Left ventricle myocardium inferior (tissue), 1 donor: ENCODE results near the gene PDE11A. TPM values are rescaled to one million over a fixed set of nuclear protein-coding genes. Genes with fewer than 3 reads are reported as not detected.

Source experiments
- DNase-seq: peaks from one replicate; pipeline ENCODE4 v3.0.0-alpha.2; 2020
- H3K27ac ChIP-seq: fragments of 200-600 bp; replicated peaks from 2 replicates; pipeline ENCODE4 v1.8.0; 2021
- H3K27me3 ChIP-seq: fragments of 200-600 bp; 2 replicates; pipeline ENCODE4 v1.8.0; 2021; ENCODE audit warnings: low read depth
- H3K36me3 ChIP-seq: fragments of 200-600 bp; 2 replicates; pipeline ENCODE4 v1.8.0; 2021
- H3K4me1 ChIP-seq: fragments of 200-600 bp; 2 replicates; pipeline ENCODE4 v1.8.0; 2021
- H3K4me3 ChIP-seq: fragments of 200-600 bp; 2 replicates; pipeline ENCODE4 v1.8.0; 2021; ENCODE audit warnings: mild to moderate bottlenecking, moderate library complexity
- H3K9me3 ChIP-seq: fragments of 200-600 bp; replicated peaks from 2 replicates; pipeline ENCODE4 v1.8.0; 2021
- CTCF ChIP-seq: fragments of 200-600 bp; IDR thresholded peaks from 2 replicates; pipeline ENCODE4 v1.8.0; 2021; ENCODE audit warnings: antibody characterized with exemption, mild to moderate bottlenecking, borderline replicate concordance
- intact Hi-C: fragments of 100-400 bp; cut with micrococcal nuclease; formaldehyde crosslinking; loops from one replicate; pipeline ENCODE4 v1.11.0; 2022
- total RNA-seq: library from RNA; stranded (reverse); fragmentation: NEBNext Ultra II Directional; extraction: Animal tissue kit (Norgen Biotek cat#: 25700); gene quantifications from one replicate; pipeline ENCODE4 v1.2.1, GENCODE V29; 2021
- donor health status: DM: no; HTN: yes; CAD: no; lungs with severe emphysema.

PDE11A gene
- total RNA-seq, 1 donor from 2014 or later = 2.5 TPM

DNA sequence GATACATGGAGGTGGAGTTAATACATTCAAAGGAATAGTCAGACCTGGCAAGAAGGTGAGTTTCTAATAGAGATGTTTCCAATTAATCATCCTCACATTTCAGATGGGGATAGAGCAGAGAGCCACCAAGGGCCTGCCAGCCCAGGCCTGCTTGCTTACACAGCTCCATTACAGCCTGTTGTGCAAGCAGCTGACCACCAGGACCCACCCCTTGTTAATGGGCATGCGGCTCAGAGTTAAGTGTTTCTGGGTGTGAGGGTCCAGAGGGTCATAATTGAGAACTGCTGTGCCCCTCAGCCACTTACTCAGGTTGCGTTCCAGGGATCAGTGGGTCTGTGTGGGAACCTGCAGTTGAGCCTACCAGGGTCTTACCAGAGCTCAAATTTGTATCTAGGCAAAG is 480.2 kb downstream of the PDE11A start:
- no peaks in the 10 kb centered on the region for H3K27me3 ChIP-seq
- no peaks in the 10 kb centered on the region for H3K36me3 ChIP-seq
- no peak for DNase-seq
- no peak overlapping the region for H3K4me3 ChIP-seq
- H3K9me3 ChIP-seq = no peaks in the 10 kb centered on the region
- TF ChIP-seq CTCF = no peak
- peaks cover 5% of the 10 kb centered on the region for H3K4me1 ChIP-seq
- no peak overlapping the region for H3K27ac ChIP-seq
- intact Hi-C loops = no loop called here

DNA sequence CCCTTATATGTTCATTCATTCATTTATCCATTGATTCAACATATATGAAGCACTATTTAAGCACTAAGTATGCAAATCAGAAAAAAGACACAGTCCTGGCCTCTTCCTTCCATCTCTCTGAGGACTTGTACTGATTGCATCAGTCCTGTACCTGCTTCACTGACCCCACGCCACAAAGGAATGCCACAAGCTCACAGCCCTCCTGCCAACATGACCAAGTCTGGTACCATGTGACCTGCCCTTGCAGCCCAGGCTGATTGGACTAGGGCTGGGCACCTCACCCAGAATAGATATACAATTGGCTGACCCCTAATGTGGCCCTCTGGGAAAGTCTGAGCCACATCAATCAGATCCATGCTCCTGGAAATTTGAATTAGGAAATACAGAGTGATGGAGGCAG is 483.4 kb downstream of the PDE11A start:
- no peak for TF ChIP-seq CTCF
- peaks cover 18% of the 10 kb centered on the region for H3K4me1 ChIP-seq
- H3K27ac ChIP-seq = no peak overlapping the region
- intact Hi-C loops = no loop called here
- no peaks in the 10 kb centered on the region for H3K27me3 ChIP-seq
- H3K9me3 ChIP-seq = no peaks in the 10 kb centered on the region
- no peak for DNase-seq
- no peak overlapping the region for H3K4me3 ChIP-seq
- no peaks in the 10 kb centered on the region for H3K36me3 ChIP-seq

DNA sequence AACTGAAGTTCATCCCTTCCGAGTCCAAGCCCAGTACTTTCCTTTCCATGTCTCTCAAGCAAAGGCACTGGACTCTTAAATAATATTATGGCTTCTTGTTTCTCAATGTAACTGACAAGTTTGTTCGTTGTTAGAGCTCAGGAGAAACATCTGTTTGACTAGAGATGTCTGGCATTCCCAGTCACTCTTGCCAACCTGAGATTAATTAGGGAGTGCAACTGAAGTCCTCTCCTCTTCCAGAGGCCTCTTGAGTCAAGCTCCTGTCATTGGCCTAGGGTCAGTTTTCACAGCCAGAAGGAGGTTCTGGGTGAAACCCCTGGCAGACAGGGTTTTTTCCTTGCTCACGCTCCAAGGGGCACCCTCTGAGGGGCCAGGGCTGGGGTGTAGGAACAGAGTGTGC is 483.9 kb downstream of the PDE11A start:
- Histone ChIP-seq H3K36me3 (no peaks in the 10 kb centered on the region), H3K27ac (no peak overlapping the region), H3K27me3 (no peaks in the 10 kb centered on the region), H3K4me1 (peaks cover 18% of the 10 kb centered on the region), H3K4me3 (no peak overlapping the region), H3K9me3 (no peaks in the 10 kb centered on the region)
- intact Hi-C loops = no loop called here
- no peak for DNase-seq
- TF ChIP-seq CTCF = no peak

GRCh38 chr2:177587371-177587770 is 485.2 kb downstream of the PDE11A start:
- no peak overlapping the region for H3K27ac ChIP-seq
- TF ChIP-seq CTCF = no peak
- intact Hi-C loops = no loop called here
- DNase-seq = no peak
- no peak overlapping the region for H3K4me3 ChIP-seq
- H3K27me3 ChIP-seq = no peaks in the 10 kb centered on the region
- H3K4me1 ChIP-seq = peaks cover 18% of the 10 kb centered on the region
- no peaks in the 10 kb centered on the region for H3K36me3 ChIP-seq
- H3K9me3 ChIP-seq = no peaks in the 10 kb centered on the region

- TF ChIP-seq CTCF = no peak
- intact Hi-C loops = no loop called here
These were observed 486.4 kb downstream of the PDE11A start for GRCh38 chr2:177586154-177586553.

More at GRCh38 chr2:177586154-177586553, 486.4 kb downstream of the PDE11A start:
- no peak overlapping the region for H3K27ac ChIP-seq
- DNase-seq = no peak
- H3K4me1 ChIP-seq = peaks cover 18% of the 10 kb centered on the region
- H3K27me3 ChIP-seq = no peaks in the 10 kb centered on the region
- H3K4me3 ChIP-seq = no peak overlapping the region
- no peaks in the 10 kb centered on the region for H3K9me3 ChIP-seq
- no peaks in the 10 kb centered on the region for H3K36me3 ChIP-seq
